Stimulated activated CD4-positive, alpha-beta T cell treated with anti-CD3 and anti-CD28 coated beads, Interleukin-4, amount 100 ng/mL, for 48 hours (primary cell): Measurements from ENCODE around the gene ORC6.
"Not testable (repeated sequence)": the region's sequence is repeated elsewhere in the genome, so short reads cannot be mapped to it uniquely, and the experiment has no call there.

ENCODE experiments used
- DNase-seq, 2 donors: peaks; one replicate each; pipeline ENCODE4 v3.0.0-alpha.2; 2020; ENCODE audit warnings: low read depth in 2 of 2

ORC6 gene, protein sequence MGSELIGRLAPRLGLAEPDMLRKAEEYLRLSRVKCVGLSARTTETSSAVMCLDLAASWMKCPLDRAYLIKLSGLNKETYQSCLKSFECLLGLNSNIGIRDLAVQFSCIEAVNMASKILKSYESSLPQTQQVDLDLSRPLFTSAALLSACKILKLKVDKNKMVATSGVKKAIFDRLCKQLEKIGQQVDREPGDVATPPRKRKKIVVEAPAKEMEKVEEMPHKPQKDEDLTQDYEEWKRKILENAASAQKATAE

DNA sequence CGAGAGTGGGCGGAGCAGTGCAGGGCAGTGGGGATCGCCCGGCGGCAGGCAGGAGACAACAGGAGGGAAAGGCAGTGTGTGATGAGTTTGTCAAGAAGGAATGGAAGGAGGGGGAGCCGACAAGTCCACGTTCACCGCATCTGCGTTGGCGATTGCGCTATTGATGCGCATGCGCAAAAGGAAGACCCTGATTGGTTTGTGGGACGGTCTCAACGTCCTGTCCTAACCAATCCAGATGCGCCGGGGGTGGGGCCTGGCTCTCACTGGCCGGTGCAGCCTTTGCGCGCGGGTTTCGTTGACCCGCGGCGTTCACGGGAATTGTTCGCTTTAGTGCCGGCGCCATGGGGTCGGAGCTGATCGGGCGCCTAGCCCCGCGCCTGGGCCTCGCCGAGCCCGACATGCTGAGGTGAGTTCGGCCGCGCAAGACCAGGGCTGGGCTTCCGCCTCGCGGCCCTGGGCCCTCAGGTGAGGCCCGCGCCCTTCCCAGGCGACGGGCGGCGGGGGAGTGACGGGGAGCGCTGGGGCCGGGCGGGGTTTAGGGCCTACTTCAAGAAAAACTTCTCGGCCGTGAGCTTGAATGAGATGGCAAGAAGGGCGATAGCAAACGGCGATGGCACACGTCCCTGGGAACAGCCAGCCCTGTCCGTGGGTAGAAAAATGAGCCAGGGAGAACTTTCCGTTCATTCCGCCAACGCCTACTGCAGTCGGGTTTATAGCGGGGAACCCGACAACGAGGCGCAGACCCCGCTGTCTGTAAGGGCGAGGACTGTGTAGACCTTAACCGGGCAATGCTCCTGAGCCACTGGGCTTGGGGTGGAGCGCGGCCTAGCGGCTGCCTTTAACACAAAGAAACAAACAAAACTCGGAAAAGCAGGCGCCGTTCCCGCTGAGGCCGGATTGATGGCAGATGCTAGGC lies at the start of gene ORC6:
Gene ORC6 (plus strand): TSS at position 295 of the 916 bp plus-strand sequence. CDS start 47 bp downstream, at position 342.
- peak; percentile 96 to 98 for DNase-seq

DNA sequence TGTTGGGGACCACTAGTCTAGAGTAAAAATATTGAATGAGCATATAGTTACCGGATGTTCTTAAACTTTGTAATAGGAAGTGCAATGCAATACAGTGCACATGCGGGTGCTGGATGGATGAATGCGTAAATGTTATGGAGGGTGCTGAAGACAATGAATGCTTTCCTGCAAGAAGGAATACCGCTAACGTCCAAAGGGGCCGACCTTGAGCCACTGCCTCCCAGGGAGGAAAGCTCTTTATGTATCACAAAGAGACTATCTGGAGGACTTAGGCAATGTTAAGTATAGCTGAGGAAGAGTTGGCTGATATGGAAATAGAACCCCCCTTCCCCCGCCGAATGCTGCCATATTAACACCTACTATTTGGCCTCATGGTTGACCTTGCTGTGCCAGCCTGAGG lies 40.8 kb upstream of the ORC6 start:
- DNase-seq: no peak

DNA sequence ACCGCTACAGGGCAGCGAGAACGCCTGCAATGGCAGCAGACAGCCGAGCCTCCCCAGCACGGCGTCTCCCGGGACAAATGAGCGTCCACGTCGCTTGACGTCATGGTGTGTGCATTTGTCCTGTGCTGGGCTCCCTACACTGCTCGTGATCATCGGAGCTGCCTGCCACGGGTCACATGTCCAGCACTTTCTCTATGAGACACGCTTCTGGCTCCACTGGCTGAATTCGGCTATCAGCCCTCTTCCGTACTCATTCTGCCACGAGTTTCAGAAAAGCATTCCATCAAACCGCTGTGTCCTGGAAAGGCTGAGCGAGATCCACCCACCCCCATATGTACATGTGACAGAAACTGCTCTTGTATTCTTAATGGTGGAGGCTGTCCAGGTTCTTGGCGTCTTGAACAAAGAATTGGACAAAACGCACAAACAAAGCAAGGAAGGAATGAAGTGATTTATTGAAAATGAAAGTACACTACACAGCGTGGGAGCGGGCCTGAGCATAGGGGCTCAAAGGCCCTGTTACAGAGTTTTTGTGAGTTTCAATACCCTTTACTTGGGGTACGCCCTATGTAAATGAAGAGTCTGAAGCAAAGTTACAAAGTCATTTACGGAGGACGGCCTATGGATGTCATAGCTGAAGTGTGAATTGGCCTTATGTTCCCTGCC lies 39.7 kb upstream of the ORC6 start:
- no peak for DNase-seq

DNA sequence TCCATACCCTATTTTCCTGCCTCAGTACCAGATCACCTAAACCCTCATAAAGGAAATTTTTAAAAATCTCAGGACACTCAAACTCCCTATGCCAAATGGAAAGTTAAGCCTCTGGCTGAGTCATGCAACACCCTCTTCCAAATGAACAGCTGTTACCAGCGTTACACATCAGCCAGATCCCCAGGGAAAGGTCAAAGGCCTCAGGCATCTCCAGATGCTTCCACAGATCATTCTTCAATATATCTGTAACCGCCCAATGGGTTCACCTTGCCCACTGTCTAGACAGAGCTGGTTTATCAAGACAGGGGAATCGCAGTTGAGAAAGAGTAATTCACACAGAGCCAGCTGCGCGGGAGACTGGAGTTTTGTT lies 39.2 kb upstream of the ORC6 start:
- no peak for DNase-seq

DNA sequence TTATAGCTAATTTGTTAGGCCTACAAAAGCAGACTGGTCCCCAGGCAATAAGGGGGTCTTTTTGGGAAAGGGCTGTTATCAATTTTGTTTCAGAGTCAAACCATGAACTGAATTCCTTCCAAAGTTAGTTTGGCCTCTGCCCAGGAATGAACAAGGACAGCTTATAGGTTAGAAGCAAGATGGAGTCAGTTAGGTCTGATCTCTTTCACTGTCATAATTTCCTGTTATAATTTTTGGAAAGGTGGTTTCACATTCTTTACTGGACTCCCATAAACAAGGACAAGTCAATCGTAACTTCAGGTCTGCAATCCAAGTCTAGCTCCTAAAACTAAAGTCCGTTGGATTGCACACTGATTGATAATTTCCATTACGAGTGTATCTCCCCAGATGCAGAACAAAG lies 38.2 kb upstream of the ORC6 start:
- DNase-seq: no peak

DNA sequence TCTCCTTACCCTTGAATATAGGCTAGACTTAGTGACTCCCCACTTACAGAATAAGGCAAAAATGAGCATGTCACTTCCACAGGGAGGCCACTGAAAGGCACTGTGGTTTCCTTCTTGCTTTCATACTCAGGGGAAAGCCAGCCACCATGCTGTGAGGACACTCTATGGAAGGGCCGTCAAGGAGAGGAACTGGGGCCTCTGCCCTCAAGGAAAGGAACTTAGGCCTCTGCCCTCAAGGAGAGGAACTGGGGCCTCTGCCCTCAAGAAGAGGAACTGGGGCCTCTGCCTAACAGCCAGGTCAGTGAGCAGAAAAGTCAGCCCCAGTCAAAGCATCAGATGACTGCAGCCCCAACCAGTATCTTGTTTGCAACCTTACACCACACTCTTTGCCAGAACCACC lies 30.5 kb upstream of the ORC6 start:
- peak in 1 of 2 donors; percentile 3 for DNase-seq

DNA sequence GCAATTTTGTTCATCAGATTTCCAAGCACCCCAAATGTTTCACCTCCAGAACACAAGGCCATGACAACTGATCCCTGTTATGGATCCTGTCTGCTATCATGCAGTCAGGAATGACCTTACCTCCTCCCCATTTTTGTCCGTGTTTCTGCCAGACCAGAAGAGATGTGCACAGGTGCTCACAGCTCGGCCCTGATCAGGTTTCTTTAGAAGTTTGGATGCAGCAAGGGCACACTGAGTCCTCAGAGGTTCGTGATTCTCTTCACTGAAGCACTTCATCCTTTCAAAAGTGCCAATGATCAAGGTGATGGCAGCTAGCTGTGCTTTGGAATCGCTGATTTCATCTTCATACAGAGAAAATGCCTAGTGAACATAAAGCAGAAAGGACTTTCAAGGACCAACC lies 27.3 kb upstream of the ORC6 start:
- DNase-seq: no peak

DNA sequence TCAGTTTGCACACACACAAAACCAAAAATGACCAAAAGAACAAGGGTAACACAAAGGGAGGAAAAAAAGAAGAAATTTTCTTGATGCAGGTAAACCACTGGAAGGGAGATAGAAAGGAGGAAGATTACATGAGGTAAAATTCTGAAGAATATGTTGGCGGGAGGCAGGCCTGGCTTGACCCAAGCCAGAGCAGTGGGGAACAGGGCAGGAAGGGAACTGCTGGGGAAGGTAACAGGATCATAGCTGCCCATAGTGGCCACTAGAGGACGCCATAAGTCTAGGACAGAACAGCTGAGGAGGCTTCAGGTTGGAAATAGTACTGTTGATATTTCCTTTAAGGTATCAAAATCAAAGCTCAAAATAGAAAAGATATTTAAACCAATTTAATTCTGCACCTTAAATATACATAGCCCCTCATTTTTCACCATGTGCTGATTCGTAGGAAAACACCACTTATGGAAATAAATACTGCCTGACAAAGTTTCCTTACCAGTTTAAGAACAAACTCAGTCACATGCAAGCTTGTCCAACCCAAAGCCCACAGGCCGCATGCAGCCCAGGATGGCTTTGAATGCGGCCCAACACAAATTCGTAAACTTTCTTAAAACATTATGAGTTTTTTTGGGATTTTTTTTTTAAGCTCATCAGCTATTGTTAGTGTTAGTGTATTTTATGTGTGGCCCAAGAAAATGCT lies 16.0 kb upstream of the ORC6 start:
- peak; percentile 23 to 40 for DNase-seq

DNA sequence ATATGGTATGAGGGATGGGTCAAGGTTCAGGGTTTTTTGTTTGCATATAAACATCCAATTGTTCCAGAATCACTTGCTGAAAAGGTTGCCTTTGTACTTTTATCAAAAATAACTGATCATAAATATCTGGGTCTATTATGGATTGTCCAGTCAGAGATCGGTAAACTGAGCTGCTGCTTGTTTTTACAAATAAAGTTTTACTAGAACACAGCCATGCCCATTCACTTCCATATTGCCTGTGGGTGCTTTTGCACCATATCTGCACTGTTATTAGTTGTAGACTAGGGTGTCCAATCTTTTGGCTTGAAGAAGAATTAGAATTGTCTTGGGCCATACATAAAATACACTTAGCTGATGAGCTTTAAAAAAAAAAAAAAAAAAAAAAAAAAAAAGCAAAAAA lies 11.5 kb upstream of the ORC6 start:
- not testable (repeated sequence) for DNase-seq

DNA sequence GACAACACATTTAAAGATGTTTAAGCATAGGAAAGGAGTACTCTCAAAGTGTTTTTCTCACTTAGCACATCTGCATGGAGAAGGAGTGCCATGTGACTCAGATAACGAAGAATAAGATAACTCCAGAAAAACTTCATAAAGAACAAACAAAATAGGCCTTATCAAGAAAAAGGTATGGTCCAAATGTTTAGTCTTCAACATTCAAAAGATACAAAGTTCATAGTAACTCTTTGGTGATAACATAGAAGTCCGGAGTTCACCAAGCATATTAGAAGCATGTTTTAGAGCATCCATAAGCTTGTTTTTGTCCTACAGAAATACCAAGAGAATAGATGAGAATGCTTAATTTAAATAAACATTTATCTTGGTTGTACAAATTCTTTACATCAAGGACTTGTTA lies 7.6 kb upstream of the ORC6 start:
- DNase-seq: not testable (repeated sequence)

DNA sequence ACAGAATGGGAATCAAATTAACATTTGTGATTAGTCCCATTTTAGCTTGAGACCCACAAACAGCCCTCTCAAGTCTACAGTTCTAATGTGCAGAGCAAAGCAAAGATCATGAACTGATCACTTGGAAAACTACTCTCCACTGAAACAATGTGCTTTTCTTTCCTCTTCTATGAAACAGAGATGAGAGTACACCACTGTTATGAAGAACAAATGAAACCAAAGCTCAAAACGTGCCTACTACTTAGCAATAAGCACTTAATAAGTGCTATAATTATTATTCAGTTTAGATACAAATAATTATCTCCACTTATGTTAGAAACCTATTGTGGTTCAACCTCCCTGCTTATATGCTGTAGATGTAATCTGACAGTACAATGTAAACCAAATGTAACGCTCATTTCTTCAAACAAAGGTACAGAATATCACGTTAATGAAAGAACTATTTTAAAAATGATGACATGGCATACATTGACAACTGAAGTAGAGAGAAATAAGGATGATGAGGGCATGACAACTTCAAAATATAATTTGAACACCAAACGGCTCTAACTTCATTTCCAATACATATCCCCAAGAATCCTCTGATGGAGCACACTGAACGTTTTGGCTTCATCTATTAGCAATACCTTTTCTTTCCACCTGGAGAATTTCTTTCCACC lies 2.5 kb upstream of the ORC6 start:
- DNase-seq: no peak

DNA sequence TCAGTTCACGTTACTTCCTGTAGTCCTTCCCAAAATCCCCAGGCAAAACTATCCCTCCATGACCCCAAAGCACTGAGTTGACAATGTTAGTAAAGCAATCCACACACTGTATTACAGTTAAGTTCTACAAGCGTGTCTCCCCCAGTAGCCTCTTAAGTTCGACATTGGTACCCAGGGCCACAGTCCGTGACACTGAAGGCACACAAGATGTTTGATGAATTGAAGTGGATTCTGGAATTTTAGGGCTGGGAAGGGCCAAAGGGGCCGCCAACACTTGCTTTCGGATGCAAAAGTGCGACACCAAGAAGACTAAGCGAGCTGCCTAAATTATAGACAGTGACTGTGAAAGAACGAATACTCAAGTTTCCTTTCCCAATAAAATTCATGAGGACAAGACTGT lies 2.0 kb upstream of the ORC6 start:
- no peak for DNase-seq

DNA sequence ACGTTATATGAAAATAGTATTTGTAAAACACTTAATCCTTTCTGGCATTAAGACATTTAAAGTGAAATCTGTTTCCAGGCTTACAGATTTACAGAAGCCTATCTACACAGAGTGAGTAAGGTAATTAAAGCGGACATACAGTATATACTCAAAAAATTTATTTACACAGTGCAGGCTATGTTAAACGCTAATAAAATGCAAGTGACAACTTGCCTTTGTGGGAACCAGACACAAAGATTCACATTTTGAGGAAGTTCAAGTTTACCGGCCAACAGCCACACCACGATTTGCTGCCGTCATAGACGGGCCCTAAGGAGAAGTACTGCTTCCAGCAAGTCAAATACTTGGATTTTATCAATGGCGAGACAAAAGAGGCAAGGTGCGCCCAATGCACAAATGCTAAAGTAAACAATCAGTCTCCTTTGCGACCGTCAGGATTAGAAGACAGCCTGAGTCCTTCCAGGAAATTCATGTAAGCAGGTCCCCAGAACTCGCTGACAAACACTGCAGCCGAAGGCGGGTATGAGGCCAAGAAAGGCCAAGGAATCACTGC lies 1.3 kb upstream of the ORC6 start:
- DNase-seq: no peak

DNA sequence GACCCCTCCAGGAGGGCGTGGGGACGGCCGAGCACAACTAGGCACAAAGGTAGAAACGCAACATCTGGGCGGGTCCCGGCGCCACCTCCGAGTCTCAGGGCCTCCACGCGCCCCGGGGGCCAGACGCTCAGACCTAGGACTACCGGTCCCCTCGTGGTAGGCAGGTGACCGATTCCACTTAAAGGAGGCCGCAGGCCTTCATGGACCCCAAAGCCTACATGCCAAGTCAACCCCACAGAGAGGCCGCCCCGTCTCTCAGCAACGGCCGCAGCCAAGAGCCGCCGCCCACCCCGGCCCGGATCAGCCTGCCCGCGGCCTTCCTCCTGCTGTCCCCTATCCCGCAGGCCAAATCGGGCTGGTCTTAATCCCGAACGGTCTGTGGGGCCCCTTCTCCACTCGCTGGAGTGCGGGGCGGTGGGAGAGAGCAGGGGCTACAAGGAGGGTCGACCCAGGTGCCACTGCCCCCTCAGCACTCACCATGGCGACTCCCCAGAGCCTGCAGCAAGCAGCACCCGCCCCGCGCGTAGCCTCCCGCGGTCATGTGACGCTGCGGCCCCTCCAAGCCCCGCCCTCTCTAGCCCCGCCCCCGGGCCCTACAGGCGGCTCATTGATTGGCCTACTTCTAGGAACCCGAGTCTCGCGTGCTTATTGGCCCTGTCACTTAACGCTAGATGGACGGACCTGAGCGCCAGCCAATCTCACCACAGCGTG lies 650 bp upstream of the ORC6 start, which contains the start of gene VPS35:
Gene VPS35 (minus strand): TSS at position 525 of the 711 bp plus-strand sequence. CDS start 45 bp downstream, at position 480.
- peak; percentile 99 to 100 for DNase-seq

DNA sequence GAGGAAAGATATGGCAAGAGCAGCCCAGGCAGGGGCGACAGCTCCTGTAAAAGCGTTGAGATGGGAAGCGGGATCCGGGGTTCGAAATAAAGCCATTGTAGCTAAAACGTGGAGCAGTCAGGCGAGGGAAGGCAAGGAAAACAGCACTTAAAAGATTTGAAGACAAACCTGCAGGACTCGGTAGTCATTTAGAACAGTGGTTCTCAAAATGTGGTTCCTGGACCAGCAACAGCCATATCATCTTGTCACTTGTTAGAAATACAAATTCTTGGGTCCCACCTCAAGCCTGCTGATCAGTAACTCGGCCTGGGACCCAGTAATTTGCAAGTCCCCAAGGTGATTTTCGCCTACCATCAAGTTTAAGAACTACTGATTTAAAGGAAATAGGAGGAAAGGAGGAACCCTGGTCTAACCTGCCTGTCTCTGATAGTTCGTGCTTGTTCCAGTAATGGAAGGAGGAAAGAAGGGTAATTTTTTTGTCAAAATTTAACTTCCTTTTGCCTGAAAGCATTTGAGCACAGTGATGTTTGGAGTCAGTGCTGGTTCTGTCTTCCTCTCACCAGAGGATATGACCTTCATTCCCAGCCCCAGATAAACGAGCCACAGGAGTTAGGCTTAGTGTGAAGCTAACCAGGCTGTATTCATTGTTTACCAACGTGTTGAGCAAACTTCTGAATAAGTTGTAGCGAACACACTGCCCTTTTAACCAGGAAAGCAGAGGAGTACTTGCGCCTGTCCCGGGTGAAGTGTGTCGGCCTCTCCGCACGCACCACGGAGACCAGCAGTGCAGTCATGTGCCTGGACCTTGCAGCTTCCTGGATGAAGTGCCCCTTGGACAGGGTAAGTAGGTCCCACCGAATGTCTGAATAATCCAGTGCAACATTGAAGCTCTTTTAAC lies 1.1 kb downstream of the ORC6 start:
- no peak for DNase-seq

DNA sequence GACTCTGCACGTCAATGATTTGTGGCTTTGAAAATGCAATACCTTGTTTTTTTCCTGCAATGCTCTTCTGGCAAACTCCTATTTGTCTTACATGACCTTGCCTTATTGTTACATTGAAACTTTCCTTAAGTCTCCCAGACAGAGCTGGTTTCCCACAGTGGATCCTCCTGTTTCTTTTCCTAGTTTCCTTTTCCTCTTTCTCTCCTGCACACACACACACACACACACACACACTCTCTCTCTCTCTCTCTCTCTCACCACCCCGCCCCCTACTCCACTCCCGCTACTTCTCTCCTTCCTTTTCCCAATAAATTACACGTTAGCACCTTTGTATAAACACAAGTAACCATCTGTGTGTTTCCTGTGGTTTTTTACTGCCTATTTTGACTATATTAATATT lies 2.3 kb downstream of the ORC6 start:
- no peak for DNase-seq

DNA sequence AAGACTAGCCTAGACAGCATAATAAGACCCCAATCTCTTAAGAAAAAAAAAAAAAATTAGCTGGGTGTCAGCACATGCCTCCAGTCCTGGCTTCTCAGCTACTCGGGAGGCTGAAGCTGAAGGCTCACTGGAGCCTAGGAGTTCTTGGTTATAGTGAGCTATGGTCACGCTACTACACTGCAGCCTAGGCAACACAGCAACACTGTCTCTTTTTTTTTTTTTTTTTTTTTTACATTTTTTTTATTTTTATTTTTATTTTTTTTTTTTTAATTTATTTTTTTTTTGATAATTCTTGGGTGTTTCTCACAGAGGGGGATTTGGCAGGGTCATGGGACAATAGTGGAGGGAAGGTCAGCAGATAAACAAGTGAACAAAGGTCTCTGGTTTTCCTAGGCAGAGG lies 4.1 kb downstream of the ORC6 start:
- no peak for DNase-seq

DNA sequence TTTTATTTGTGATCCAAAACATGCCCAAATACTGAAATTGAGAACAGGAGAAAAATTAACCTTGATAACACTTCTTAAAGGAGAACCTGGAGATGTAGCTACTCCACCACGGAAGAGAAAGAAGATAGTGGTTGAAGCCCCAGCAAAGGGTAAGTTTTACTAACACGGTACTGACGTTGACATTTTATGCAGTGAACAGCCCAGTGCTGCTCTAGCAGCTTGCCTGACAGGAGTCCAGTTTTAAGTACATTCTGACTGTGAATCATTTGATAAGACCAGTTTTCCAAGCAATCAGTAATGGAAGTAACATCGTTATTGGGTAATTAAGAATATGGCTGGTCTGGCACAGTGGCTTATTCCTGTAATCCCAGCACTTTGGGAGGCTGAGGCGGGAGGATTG lies 6.5 kb downstream of the ORC6 start:
- no peak for DNase-seq

DNA sequence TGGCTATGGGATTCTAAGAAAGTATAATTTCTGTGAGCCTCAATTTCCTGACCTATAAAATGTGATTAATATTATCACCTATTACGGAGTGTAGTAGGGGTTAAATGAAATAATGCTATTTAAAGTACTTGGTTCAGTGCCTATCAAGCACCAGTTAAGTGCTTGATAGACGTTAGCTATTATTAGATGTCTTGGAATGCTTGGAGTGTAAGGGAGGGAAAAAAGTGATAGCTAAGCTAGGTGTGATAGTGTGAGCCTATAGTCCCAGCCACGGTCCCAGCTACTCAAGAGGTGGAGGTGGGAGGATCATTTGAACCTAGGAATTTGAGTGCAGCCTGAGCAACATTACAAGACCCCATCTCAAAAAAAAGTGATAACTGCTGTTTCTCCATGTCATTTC lies 7.5 kb downstream of the ORC6 start:
- DNase-seq: no peak
